Measurements from ENCODE around the gene ALOX15. TPM values are rescaled to one million over a fixed set of nuclear protein-coding genes. Genes with fewer than 3 reads are reported as not detected.
"Not testable (repeated sequence)": the region's sequence is repeated elsewhere in the genome, so short reads cannot be mapped to it uniquely, and the experiment has no call there.

The ALOX15 gene
- total RNA-seq, 1 donor from 2014 or later, result not detected

GRCh38 chr17:4607261-4607741 is 34.2 kb downstream of the ALOX15 start:
- no peak overlapping the region for H3K27ac Mint-ChIP-seq (ENCODE audit: unreplicated experiment)
- H3K9me3 Mint-ChIP-seq (ENCODE audit: unreplicated experiment), result peaks cover 1% of the 10 kb centered on the region
- TF ChIP-seq CTCF (IDR thresholded peaks at IDR 0.05; ENCODE audit: partially characterized antibody, unreplicated experiment), result no peak
- H3K36me3 Mint-ChIP-seq (ENCODE audit: unreplicated experiment), result no peaks in the 10 kb centered on the region
- peaks cover 34% of the 10 kb centered on the region for H3K4me1 Mint-ChIP-seq (ENCODE audit: low read depth, unreplicated experiment)
- no peak overlapping the region for H3K4me3 Mint-ChIP-seq (ENCODE audit: unreplicated experiment)
- H3K27me3 Mint-ChIP-seq (ENCODE audit: unreplicated experiment), result peaks cover 3% of the 10 kb centered on the region
- no peak for DNase-seq

GRCh38 chr17:4605826-4606225 is 35.7 kb downstream of the ALOX15 start:
- H3K27ac Mint-ChIP-seq (ENCODE audit: unreplicated experiment), result peak overlapping the region; percentile 48

GRCh38 chr17:4604736-4605135 is 36.7 kb downstream of the ALOX15 start:
- Mint-ChIP-seq H3K4me3 (ENCODE audit: unreplicated experiment) (peak overlapping the region; percentile 15), H3K27ac (ENCODE audit: unreplicated experiment) (peak overlapping the region; percentile 67), H3K4me1 (ENCODE audit: low read depth, unreplicated experiment) (peaks cover 44% of the 10 kb centered on the region)
- H3K9me3 Mint-ChIP-seq (ENCODE audit: unreplicated experiment); DNase-seq; H3K36me3 Mint-ChIP-seq (ENCODE audit: unreplicated experiment); H3K27me3 Mint-ChIP-seq (ENCODE audit: unreplicated experiment): not testable (repeated sequence)

More at GRCh38 chr17:4605826-4606225, 35.7 kb downstream of the ALOX15 start:
- peaks cover 1% of the 10 kb centered on the region for H3K9me3 Mint-ChIP-seq (ENCODE audit: unreplicated experiment)
- H3K4me3 Mint-ChIP-seq (ENCODE audit: unreplicated experiment), result peak overlapping the region; percentile 12
- TF ChIP-seq CTCF (IDR thresholded peaks at IDR 0.05; ENCODE audit: partially characterized antibody, unreplicated experiment), result no peak
- DNase-seq, result no peak
- no peaks in the 10 kb centered on the region for H3K36me3 Mint-ChIP-seq (ENCODE audit: unreplicated experiment)
- peaks cover 3% of the 10 kb centered on the region for H3K27me3 Mint-ChIP-seq (ENCODE audit: unreplicated experiment)
- peaks cover 34% of the 10 kb centered on the region for H3K4me1 Mint-ChIP-seq (ENCODE audit: low read depth, unreplicated experiment)

- Mint-ChIP-seq H3K4me1 (ENCODE audit: low read depth, unreplicated experiment) (peaks cover 49% of the 10 kb centered on the region), H3K27ac (ENCODE audit: unreplicated experiment) (peak overlapping the region; percentile 67)
- no peak for TF ChIP-seq CTCF (IDR thresholded peaks at IDR 0.05; ENCODE audit: partially characterized antibody, unreplicated experiment)
Observed at GRCh38 chr17:4604111-4604644, 37.3 kb downstream of the ALOX15 start.

GRCh38 chr17:4602041-4602440 is 39.4 kb downstream of the ALOX15 start:
- H3K4me1 Mint-ChIP-seq (ENCODE audit: low read depth, unreplicated experiment), result peaks cover 42% of the 10 kb centered on the region
- peaks cover 12% of the 10 kb centered on the region for H3K27me3 Mint-ChIP-seq (ENCODE audit: unreplicated experiment)
- H3K36me3 Mint-ChIP-seq (ENCODE audit: unreplicated experiment), result no peaks in the 10 kb centered on the region
- TF ChIP-seq CTCF (IDR thresholded peaks at IDR 0.05; ENCODE audit: partially characterized antibody, unreplicated experiment), result no peak
- H3K4me3 Mint-ChIP-seq (ENCODE audit: unreplicated experiment), result no peak overlapping the region
- peak overlapping the region; percentile 48 for H3K27ac Mint-ChIP-seq (ENCODE audit: unreplicated experiment)
- no peak for DNase-seq
- H3K9me3 Mint-ChIP-seq (ENCODE audit: unreplicated experiment), result peaks cover 3% of the 10 kb centered on the region

More at GRCh38 chr17:4604111-4604644, 37.3 kb downstream of the ALOX15 start:
- peaks cover 3% of the 10 kb centered on the region for H3K9me3 Mint-ChIP-seq (ENCODE audit: unreplicated experiment)
- peaks cover 11% of the 10 kb centered on the region for H3K27me3 Mint-ChIP-seq (ENCODE audit: unreplicated experiment)
- DNase-seq, result peak; percentile 69
- H3K4me3 Mint-ChIP-seq (ENCODE audit: unreplicated experiment), result peak overlapping the region; percentile 8
- H3K36me3 Mint-ChIP-seq (ENCODE audit: unreplicated experiment), result no peaks in the 10 kb centered on the region

All from glutamatergic neuron (in vitro differentiated cells).